GM19193 (cell line): ENCODE data around the gene DYNLRB1.

ENCODE experiments used
- POLR2A ChIP-seq: IDR thresholded peaks from 4 replicates; pipeline ENCODE4 v1.6.1; 2011; ENCODE audit not compliant: insufficient read depth, insufficient read length; ENCODE audit errors: extremely low read depth

Gene DYNLRB1

DNA sequence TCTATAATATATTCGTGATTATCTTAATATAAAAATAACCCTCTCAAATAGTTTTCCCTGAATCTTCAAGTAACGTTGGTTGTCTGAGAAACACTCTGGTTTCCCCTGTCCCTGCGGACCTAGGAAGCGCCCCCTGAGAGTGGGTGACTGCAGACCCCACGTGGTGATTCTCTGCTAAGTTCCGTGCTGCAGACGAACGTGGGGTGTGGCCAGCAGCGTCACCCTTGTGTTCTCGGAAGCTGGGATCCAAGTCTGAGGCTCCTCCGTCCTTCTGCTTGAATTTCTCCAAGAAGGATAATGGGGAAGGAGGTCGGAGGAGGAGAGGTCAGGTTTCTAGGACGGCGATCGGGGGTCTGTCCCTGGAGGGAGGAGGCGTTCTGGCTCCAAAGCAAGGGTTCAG is 25.7 kb downstream of the DYNLRB1 start:
- TF ChIP-seq POLR2A = no peak

DNA sequence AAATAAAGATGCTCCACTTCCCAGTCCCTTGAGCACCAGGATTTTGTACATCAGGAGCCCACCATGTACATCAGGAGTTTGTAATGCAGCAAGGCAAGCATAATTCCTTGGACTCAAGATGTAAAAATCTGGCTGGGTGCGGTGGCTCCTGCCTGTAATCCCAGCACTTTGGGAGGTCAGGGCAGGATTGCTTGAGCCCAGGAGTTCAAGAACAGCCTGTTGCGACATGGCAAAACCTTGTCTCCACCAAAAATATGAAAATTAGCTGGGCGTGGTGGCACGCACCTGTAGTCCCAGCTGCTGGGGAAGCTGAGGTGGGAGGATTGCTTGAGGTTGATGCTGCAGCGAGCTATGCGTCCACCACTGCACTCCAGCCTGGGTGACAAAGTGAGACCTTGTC is 26.2 kb downstream of the DYNLRB1 start:
- TF ChIP-seq POLR2A = no peak

DNA sequence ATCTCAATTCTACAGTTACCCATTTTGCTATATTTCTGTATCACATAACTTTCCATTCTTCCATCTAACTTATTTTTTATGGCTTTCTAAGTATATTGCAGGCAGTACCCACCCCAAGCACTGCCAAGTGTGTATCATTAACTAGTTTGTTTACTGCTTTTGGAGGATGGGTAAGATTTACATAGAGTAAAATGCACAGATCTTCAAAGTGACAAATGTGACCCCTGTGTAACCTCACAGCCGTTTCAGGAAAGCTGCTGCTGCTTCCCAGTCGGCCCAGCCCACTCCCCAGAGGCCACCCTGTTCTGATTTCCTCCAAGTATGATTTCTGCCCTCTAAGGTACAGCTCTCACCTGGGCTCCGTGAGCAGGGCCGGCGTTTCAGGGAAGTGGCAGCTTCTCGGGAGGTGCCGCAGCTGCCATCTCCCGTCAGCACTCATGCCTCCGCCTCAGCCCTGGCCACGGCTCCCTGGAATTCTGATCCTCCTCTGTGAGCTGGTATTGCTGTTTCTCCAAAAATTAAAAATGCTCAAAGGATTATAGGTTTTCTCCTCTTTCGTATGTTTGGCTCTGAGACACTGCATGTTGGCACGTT is 27.3 kb downstream of the DYNLRB1 start:
- TF ChIP-seq POLR2A = no peak

DNA sequence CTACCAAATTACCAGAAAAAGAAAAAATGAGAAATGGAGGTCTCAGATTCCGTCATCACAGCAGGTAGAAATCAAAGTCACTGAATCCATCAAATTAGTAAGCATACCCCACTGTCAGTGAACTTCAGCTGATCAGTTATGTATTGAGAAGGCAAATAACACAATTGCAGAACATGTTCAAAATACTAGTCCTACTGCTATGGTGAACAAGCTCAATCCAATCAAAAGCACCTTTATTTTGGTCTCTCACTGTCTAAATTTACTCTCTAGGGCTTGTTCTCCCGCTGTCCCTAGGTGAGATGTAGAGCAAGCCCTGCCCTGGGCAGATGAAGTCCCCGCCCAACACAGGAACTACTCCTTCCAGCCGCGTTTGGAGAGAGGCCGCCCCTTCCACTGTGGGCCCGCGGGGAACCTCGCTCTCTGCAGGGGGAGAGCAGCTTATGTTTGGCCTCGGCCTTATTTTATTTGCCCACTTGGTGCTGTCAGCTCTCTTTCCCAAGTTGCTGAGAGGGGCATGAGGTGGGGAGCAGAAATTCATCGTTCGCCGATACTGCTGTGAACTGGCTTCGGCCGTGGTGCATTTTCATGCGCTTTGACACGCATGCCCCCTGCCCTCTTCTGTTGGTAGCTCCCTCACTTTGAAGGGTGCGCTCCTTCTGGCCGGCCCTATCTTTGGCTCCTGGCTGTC is 28.0 kb downstream of the DYNLRB1 start:
- no peak for TF ChIP-seq POLR2A

DNA sequence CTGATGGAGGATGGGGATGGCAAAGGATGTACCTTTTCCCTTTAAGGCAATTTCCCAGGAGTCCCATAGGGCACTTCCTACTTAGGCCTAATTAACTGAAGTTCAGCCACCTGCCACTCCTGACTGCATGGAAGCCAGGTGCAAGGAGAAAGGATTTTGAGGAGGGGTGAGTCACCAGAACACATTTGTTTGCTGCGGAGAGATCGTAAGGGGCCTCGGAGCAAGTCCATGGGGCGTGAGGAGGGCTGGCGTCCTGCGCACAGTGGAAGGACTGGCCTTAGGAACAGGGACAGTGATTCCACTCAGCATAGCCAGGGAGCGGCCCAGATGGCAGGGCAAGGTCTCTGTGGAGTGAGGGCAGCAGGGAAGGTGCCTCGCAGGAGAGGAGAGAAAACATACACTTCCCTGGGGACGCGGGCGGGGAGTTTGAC is 30.5 kb downstream of the DYNLRB1 start:
- no peak for TF ChIP-seq POLR2A

DNA sequence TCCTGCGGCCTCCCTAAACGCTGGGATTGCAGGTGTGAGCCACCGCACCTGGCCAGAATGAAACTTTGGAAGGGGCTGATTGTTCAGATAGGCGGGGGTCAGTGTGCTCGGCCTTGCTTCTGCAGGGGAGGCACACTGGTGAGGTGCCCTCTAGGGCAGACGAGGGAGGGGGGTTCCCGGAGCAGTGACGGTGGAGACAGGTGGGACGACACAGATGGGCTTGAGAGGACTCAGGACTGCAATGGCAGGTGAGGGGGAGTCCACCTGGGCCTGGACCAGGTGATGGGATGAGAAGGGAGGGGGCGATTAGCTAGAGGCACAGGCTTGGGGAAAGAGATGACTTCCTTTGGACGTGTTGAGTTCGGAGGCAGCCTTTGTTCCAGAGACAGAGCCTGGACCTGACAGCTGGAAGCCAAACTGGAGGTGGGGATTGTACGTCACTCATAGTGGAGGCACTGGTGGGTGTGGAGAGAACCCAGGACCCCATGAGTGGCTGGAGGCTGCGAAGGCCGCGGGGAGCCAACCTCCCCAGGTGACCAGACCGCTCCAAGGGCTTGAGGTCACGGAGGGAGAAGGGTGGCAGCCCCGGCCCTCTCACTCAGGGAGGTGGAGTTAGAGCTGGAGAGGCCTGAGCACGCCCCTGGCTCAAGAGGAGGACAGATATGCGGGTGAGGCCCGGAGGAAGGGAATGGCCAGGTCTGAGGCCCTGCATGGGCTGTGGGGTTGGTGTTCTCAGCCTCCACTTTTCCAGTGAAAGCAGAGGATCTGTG is 31.8 kb downstream of the DYNLRB1 start:
- TF ChIP-seq POLR2A = no peak

DNA sequence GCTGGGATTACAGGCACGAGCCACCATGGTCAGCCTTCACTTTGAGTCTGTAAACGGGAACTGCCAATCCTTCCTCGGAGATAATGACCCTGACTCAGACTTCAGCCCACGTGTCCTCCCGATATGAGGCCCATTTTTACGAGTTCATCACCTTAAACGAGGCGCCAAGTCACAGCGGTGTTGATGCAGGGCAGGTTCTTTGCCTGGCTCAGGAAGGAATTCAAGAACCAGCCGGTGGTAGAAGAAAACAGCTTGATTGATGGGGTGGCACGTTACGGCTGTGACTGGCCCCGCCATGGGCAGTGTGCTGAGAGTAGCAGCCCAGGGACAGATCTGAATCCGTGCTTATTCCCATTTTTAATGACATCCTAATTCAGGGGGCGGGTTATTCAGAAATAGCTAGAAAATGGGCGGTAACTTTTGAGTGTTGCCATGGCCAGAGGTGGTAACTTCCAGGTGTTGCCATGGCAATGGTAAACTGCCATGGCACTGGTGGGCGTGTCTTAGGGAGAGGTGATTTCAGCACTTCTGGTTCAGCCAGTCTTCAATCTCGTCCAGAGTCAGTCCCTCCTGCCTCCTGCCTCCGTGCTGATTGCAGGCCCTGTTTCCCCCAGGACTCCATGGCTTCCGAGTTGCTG is 33.2 kb downstream of the DYNLRB1 start:
- TF ChIP-seq POLR2A = no peak

DNA sequence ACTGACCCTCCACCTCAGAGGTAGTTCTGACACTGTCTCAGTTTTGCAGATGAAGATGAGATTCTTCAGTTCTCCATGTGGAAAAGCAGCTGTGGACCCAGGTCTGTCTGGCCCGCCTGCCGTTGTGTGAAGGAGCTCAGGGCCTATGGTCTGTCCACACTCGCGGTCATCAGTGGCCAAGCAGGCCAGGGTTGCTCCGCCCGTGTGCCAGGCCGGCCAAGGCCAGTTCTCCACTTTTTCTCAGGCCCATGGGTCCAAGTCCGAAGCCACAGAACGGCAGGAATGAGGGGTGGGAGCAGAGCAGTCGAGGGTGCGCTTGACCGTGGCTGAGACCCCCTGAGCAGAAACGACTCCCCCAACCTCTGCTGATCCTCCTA is 33.7 kb downstream of the DYNLRB1 start:
- TF ChIP-seq POLR2A = no peak

DNA sequence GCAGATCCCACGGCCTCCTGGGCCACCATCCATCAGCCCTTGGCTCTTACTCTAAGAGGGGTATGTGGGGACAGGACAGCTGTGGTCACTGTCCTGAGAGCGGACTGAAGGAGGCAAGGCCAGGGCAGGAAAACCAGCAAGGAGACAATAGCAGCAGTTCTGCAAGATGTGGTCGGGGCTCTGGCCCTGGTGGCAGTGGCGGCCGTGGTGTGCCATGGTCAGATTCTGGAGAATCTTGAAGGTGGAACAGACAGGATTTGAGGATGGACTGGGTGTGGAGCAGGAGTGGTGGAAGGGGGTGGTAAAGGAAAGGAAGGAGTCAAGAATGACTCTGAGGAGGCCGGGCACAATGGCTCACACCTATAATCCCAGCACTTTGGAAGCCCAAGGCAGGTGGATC is 36.3 kb downstream of the DYNLRB1 start:
- TF ChIP-seq POLR2A = no peak

DNA sequence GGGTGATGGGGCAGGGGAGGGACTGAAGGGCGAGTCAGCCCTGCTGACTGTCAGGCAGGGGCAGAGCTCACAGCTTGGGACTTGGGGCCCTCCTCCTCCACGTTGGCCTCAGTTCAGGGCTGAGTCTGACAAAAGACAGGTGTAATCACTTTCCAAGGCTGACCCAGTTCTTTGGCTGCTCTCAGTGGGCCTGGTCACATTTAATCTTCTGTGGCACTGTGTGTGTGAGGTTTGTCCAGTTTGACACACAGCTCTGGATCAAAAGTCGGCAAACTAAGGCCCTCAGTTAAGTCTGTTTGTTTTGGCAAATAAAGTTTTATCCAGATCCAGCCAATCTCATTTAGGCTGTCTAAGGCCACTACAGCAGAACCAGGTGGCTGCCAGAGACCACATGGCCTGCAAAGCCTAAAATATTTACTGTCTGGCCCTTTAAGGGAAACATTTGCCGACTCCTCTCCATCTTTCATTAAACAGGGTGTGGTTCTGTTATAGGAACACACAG is 37.2 kb downstream of the DYNLRB1 start:
- no peak for TF ChIP-seq POLR2A

DNA sequence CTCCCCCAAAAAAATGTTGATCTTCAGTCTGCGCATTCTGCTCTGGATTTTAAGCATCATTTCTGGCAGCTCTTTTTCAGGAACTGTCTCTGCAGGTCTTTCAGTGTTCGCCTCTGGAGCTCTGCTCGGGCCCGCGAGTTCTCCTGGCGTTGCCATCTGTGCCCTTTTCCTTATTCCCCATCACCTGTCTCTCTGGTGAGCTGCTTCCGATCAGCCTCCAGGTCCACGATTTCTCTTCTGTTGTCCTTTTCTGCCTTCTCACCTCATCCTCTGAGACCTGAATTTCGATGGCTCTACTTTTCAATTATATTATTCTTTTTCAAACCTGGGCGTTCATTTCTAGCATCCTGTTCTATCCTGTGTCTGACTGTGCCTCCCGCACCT is 41.7 kb downstream of the DYNLRB1 start:
- no peak for TF ChIP-seq POLR2A

DNA sequence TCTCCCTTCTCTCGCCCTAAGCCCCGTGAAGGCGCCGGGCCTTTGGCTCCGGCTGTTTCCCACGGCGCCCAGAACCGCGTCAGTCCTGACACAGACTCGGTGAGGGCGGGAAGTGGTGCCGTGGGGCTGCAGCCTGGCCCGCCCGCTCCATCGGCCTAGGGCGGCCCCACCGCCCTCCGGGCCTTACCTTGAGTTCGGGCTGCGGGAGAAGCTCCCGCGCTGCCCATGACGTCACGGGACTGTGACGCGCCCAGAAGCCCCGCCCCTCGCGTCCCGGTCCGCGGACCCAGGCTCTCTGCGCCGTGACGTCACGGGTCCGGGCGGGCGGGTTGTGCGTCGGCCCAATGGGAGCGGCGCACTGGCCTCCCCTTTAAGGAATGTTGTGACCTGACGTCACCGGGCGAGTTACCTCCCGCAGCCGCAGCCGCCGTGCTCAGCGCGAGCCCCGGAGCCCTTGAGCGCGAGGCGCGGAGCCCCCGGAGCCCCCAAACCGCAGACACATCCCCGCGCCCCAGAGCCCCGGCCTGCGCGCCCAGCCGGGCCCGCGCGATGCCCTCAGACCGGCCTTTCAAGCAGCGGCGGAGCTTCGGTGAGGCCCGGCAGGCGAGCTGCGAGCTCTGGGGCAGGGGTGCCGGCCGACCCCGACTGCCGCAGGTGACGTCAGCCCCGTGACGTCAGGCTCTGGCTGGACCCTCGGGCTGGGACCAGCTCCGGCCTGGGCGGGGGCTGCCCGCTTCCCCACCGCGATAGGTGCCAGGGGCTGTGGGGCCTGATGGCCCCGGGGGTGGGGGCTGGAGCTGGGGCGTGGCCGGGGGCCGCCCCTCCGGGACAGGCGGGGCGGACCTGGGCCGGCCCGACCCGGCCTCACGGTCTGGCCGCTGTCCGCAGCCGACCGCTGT is 42.3 kb downstream of the DYNLRB1 start, which contains the start of gene MAP1LC3A:
Gene MAP1LC3A, plus strand, starts transcription at position 399 of the 899 bp plus-strand sequence. Its CDS starts 151 bp downstream, at position 550.
- TF ChIP-seq POLR2A = no peak

DNA sequence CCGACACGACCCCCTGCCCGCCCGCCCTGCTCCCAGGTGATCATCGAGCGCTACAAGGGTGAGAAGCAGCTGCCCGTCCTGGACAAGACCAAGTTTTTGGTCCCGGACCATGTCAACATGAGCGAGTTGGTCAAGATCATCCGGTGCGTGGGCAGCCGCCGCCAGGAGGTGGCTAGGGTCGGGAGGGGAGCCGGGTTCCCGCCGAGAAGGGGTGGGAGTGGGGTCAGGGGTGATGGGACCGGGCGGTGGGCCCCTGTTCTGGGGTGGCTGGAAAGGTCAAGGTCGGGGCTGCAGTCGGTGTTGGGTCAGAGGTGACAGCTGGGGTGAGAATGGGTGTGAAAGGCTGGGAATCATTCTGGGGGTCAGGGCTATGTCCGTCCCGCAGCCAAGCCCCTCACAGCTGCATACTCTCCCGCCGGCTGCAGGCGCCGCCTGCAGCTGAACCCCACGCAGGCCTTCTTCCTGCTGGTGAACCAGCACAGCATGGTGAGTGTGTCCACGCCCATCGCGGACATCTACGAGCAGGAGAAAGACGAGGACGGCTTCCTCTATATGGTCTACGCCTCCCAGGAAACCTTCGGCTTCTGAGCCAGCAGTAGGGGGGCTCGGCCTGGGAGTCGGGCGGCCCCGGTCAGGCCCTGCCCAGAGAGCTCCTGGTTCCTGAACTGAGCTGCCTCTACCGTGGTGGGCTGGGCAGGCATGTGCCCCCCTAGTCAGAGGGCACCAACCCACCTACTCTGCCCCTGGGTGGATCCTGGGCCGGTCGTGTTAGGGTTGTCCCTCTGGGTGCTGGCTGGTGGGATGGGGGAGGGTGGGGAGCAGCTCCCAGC is 43.3 kb downstream of the DYNLRB1 start:
- no peak for TF ChIP-seq POLR2A

DNA sequence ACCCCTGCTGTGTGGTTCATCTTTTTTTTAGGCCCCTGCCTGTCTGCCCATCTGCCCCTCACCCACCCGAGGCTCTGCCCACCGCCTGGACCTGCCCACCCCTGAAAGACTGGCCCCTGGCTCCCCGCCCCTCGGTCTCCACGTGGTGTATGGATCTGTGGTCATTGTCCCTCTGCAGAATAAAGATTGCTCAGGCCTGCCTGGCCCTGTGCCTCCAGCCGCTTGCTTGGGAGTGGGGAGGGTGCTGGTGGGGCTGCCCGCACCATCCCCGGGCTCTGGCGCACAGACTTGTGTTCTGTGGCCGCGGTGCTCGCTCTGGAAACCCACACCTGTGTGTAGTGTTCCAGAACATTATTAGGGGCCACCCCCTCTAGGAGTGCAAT is 43.9 kb downstream of the DYNLRB1 start:
- TF ChIP-seq POLR2A = no peak

DNA sequence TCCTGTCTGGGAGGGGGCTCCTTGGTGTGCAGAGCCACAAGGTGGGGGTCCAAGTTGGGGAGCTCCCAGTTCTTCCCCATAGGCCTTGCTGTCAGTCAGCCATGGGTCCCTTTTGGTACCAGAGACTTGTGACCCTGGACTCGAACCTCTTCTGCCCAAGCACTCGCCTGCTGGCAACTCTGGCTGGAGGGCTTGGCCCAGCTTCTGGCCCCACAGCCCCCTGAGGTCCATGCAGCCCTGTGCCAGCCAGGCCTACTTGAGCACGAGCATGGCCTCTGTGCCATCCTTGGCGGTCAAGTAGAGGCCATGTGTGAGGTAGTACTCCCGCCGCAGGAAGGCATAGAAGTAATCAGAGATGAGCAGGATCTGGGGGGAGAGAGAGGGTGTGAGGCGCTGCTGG is 44.4 kb downstream of the DYNLRB1 start:
- no peak for TF ChIP-seq POLR2A
